NCI-H2227 treated with DMSO at 0.1 percent for 48 hours (cell line): ENCODE results near the gene FAM217B.

Source experiments
- DNase-seq: peaks from one replicate; lab custom pipeline; 2025; lab: John Stamatoyannopoulos, UW

The FAM217B gene

GRCh38 chr20:59976156-59976782, 36.1 kb downstream of the FAM217B start:
- no peak for DNase-seq

- DNase-seq, result no peak
Measured at GRCh38 chr20:59977086-59977485, 36.9 kb downstream of the FAM217B start.

GRCh38 chr20:59983076-59983475, 42.9 kb downstream of the FAM217B start:
- no peak for DNase-seq

- no peak for DNase-seq
Measured at GRCh38 chr20:59984541-59984940, 44.4 kb downstream of the FAM217B start.

- DNase-seq, result no peak
Measured at GRCh38 chr20:59985164-59985563, 45.0 kb downstream of the FAM217B start.

- no peak for DNase-seq
Measured at GRCh38 chr20:59985864-59986263, 45.7 kb downstream of the FAM217B start.

GRCh38 chr20:59987135-59987534, 46.9 kb downstream of the FAM217B start:
- DNase-seq, result no peak

- no peak for DNase-seq
Measured at GRCh38 chr20:59988141-59988540, 48.0 kb downstream of the FAM217B start.

- DNase-seq, result no peak
Measured at GRCh38 chr20:59992526-59993084, 52.4 kb downstream of the FAM217B start.

GRCh38 chr20:59993736-59994430, 53.7 kb downstream of the FAM217B start:
- no peak for DNase-seq

- DNase-seq, result no peak
Measured at GRCh38 chr20:59994697-59995122, 54.5 kb downstream of the FAM217B start.

- DNase-seq, result no peak
Measured at GRCh38 chr20:59996108-59996507, 55.9 kb downstream of the FAM217B start.

GRCh38 chr20:59997896-59998295, 57.7 kb downstream of the FAM217B start:
- DNase-seq, result no peak
